Measurements from ENCODE around the gene LSAMP. TPM values are rescaled to one million over a fixed set of nuclear protein-coding genes. Genes with fewer than 3 reads are reported as not detected.

The LSAMP gene
- total RNA-seq, 1 experiment from 2014 or later = 10.1 TPM

DNA sequence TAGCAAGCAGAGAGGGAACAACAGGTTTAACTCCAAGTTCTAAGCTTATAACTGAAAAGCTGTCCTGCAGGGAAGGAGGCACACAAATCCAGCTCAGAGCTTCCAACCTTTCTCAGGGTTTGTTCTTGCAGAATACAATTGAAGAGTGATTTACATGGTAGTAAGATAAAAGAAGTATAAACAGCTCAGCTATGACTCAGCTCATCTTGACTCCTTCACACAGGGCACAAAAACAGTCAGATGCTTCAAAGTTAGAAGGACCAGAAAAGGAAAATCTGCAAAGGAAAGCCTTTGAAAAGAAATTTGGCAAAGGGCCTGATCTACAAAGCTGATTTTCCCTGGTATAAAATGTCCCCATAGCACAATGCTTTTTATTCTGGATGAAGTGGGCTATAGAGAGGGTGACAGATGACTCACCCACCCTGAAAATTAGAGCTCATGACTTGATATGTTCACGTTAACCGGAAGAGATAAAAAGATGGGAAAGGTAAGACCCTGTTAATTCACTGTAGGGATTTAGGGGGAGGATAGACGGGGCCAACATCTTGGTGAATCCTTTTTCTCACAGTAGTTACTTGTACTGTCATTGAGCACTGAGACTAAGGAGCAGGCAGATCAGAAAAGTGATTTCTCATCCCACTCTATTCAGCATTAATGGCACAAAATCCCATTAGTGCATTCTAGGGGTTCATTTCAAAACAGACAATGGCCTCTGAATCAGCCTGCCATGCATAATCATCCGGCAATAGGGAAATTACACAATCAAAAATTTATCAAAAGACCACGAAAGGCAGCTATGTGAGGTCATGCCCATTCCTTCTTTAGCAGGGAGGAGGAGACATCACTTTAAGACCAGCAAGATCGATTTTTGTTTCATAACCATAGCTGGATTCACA, 678.5 kb downstream of the LSAMP start:
- intact Hi-C loops (cut with micrococcal nuclease; ENCODE audit: unreplicated experiment) = loop anchor here (2.0 kb wide), 1 partner anchor 54 kb away; no protein-coding TSS in a partner anchor
- ChIA-PET CTCF (interaction anchor here (0.7 to 1.2 kb wide), 2 partner anchors 17 to 54 kb away, joined by 3 to 9 read pairs; no protein-coding TSS in a partner anchor), POLR2A (ENCODE audit: low non-redundant PET) (interaction anchor here (0.6 kb wide), 1 partner anchor 343 kb away, joined by 3 read pairs; no protein-coding TSS in a partner anchor)
- Histone ChIP-seq H3K9me3 (ENCODE audit: low read depth, low read length, poor library complexity, severe bottlenecking) (no peaks in the 10 kb centered on the region), H3K4me1 (ENCODE audit: insufficient read depth, low read length, poor library complexity, severe bottlenecking) (peaks cover 18% of the 10 kb centered on the region), H3K27ac (ENCODE audit: low read depth, low read length, poor library complexity, severe bottlenecking) (peak overlapping the region; percentile 37), H3K4me3 (ENCODE audit: low read depth, low read length, poor library complexity, severe bottlenecking) (no peak overlapping the region), H3K36me3 (ENCODE audit: insufficient read depth, low read length, poor library complexity, severe bottlenecking) (no peaks in the 10 kb centered on the region), H3K27me3 (replicated peaks; ENCODE audit: insufficient read depth, low read depth, low read length, poor library complexity) (no peaks in the 10 kb centered on the region)
- BruUV-seq (replicated peaks) = no TSS peak
- TF ChIP-seq, protein P1, sequence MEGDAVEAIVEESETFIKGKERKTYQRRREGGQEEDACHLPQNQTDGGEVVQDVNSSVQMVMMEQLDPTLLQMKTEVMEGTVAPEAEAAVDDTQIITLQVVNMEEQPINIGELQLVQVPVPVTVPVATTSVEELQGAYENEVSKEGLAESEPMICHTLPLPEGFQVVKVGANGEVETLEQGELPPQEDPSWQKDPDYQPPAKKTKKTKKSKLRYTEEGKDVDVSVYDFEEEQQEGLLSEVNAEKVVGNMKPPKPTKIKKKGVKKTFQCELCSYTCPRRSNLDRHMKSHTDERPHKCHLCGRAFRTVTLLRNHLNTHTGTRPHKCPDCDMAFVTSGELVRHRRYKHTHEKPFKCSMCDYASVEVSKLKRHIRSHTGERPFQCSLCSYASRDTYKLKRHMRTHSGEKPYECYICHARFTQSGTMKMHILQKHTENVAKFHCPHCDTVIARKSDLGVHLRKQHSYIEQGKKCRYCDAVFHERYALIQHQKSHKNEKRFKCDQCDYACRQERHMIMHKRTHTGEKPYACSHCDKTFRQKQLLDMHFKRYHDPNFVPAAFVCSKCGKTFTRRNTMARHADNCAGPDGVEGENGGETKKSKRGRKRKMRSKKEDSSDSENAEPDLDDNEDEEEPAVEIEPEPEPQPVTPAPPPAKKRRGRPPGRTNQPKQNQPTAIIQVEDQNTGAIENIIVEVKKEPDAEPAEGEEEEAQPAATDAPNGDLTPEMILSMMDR (conservative IDR thresholded peaks at IDR 0.05; ENCODE audit: low read depth, low read length) = no peak
- TF ChIP-seq EZH2 (IDR thresholded peaks at IDR 0.05; ENCODE audit: borderline replicate concordance, low read depth, low read length, poor library complexity, severe bottlenecking) = no peak
- peak; percentile 85 for DNase-seq (ENCODE audit: low spot score)

DNA sequence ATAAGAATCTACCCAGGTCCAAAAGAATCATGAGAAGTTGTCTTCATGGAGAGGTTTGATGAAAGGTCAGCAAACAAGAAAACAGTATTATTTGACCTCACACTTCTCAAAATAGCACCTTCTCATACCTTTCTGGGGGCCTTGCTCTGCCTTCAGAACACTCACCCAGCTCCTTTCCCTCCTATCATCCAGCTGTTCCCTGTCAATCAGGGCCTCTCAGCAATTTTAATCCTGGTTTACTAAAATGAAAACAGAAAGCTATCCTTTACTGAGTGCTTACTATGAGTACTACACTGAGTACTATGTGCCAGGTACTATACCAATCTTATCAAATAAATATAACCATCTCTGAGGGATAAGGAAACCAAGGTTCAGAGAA, 683.4 kb downstream of the LSAMP start:
- intact Hi-C loops (cut with micrococcal nuclease; ENCODE audit: unreplicated experiment) = no loop called here
- Histone ChIP-seq H3K36me3 (ENCODE audit: insufficient read depth, low read length, poor library complexity, severe bottlenecking) (no peaks in the 10 kb centered on the region), H3K27ac (ENCODE audit: low read depth, low read length, poor library complexity, severe bottlenecking) (no peak overlapping the region), H3K27me3 (replicated peaks; ENCODE audit: insufficient read depth, low read depth, low read length, poor library complexity) (no peaks in the 10 kb centered on the region), H3K9me3 (ENCODE audit: low read depth, low read length, poor library complexity, severe bottlenecking) (no peaks in the 10 kb centered on the region), H3K4me3 (ENCODE audit: low read depth, low read length, poor library complexity, severe bottlenecking) (no peak overlapping the region), H3K4me1 (ENCODE audit: insufficient read depth, low read length, poor library complexity, severe bottlenecking) (peaks cover 13% of the 10 kb centered on the region)
- no TSS peak for BruUV-seq (replicated peaks)
- no peak for DNase-seq (ENCODE audit: low spot score)
- ChIA-PET CTCF (no interaction called here), POLR2A (ENCODE audit: low non-redundant PET) (interaction anchor here (0.6 kb wide), 1 partner anchor 357 kb away, joined by 3 read pairs; no protein-coding TSS in a partner anchor)
- TF ChIP-seq, protein P1 (conservative IDR thresholded peaks at IDR 0.05; ENCODE audit: low read depth, low read length) = no peak
- TF ChIP-seq EZH2 (IDR thresholded peaks at IDR 0.05; ENCODE audit: borderline replicate concordance, low read depth, low read length, poor library complexity, severe bottlenecking) = no peak

DNA sequence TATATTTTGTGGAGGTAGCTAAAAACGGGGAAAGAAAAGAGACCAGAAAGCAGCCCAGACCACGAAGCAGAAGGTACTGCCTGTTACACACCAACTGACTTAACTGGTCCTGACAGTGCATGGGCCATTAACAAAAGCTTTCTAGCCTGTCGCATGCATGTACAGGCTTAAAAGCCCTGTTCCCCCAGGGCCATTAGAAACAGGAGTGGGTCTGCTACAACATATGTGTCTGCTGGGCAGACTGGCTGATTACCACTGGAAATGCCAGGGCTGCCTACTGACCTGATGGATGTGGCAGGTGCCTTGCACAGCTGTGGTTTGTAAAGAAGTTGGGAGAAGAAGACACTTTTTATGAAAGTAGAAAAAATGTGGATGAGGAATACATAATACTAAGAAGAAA, 684.6 kb downstream of the LSAMP start:
- no peaks in the 10 kb centered on the region for H3K27me3 ChIP-seq (replicated peaks; ENCODE audit: insufficient read depth, low read depth, low read length, poor library complexity)
- no peak overlapping the region for H3K27ac ChIP-seq (ENCODE audit: low read depth, low read length, poor library complexity, severe bottlenecking)
- BruUV-seq (replicated peaks) = no TSS peak
- no peak overlapping the region for H3K4me3 ChIP-seq (ENCODE audit: low read depth, low read length, poor library complexity, severe bottlenecking)
- no peaks in the 10 kb centered on the region for H3K9me3 ChIP-seq (ENCODE audit: low read depth, low read length, poor library complexity, severe bottlenecking)
- TF ChIP-seq, protein P1 (conservative IDR thresholded peaks at IDR 0.05; ENCODE audit: low read depth, low read length) = no peak
- TF ChIP-seq EZH2 (IDR thresholded peaks at IDR 0.05; ENCODE audit: borderline replicate concordance, low read depth, low read length, poor library complexity, severe bottlenecking) = no peak
- no peak for DNase-seq (ENCODE audit: low spot score)
- peaks cover 1% of the 10 kb centered on the region for H3K4me1 ChIP-seq (ENCODE audit: insufficient read depth, low read length, poor library complexity, severe bottlenecking)
- intact Hi-C loops (cut with micrococcal nuclease; ENCODE audit: unreplicated experiment) = no loop called here
- ChIA-PET POLR2A (ENCODE audit: low non-redundant PET) (no interaction called here), CTCF (no interaction called here)
- no peaks in the 10 kb centered on the region for H3K36me3 ChIP-seq (ENCODE audit: insufficient read depth, low read length, poor library complexity, severe bottlenecking)

Data from A673 (cell line).